Measurements from ENCODE around the gene FBXL19. TPM values are rescaled to one million over a fixed set of nuclear protein-coding genes. Genes with fewer than 3 reads are reported as not detected.

The FBXL19 gene
- total and polyA plus RNA-seq, 2 of the 13 experiments (the other 11 are each of a cell fraction or from before 2014, with no cell fraction given): 6.0 to 13.7 TPM

DNA sequence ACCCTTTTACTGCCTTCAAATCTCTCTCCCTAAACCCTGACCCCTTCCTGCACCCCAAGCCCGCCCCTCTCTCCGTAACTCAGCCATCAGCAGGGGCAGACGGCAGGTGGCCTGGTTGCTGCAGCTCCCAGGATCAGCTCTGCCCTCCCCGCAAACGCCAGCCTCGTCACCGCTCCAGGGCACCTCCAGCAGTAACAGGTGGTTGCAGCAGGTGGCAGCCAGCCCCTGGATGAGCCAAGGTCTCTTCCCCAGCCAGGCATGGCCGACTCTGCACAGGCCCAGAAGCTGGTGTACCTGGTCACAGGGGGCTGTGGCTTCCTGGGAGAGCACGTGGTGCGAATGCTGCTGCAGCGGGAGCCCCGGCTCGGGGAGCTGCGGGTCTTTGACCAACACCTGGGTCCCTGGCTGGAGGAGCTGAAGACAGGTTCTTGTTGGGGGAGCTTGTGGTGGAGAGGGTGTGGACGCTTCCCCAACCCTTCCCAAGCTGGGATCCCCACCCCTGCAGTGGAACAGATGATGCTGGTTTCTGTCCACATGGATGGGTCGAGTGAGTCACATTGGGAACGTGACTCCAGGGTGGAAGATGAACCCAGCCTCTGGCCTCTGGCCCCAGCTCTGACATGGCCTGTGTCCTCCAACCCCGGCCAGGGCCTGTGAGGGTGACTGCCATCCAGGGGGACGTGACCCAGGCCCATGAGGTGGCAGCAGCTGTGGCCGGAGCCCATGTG, 62.2 kb downstream of the FBXL19 start (continued):
- TF ChIP-seq KAT8 (CRISPR knock-in tag; IDR thresholded peaks at IDR 0.05) (peak; percentile 75), TP53 (CRISPR knock-in tag; conservative IDR thresholded peaks at IDR 0.05) (0 out of 2 replicates have a peak, but pooled peaks have one; percentile 74), FLYWCH1 (CRISPR knock-in tag; IDR thresholded peaks at IDR 0.05) (no peak), KLF16 (CRISPR knock-in tag; IDR thresholded peaks at IDR 0.05) (peak; percentile 35 to 51; a peak in 2 of 4 replicates), TBP (CRISPR knock-in tag; IDR thresholded peaks at IDR 0.05) (peak; percentile 31; the same call in 1 of the 2 replicates), NFYC (CRISPR knock-in tag; IDR thresholded peaks at IDR 0.05) (0 out of 2 replicates have a peak, but pooled peaks have one; percentile 7), TAF15 (IDR thresholded peaks at IDR 0.05; ENCODE audit: low read depth, low read length, poor library complexity, severe bottlenecking) (no peak), MATR3 (CRISPR knock-in tag; IDR thresholded peaks at IDR 0.05) (no peak), TARDBP (CRISPR knock-in tag; IDR thresholded peaks at IDR 0.05) (peak; percentile 91), SETDB1 (CRISPR knock-in tag; IDR thresholded peaks at IDR 0.05; ENCODE audit: borderline replicate concordance) (no peak), ZNF652 (CRISPR knock-in tag; IDR thresholded peaks at IDR 0.05; ENCODE audit: borderline replicate concordance, low read depth) (no peak), ZNF564 (CRISPR knock-in tag; IDR thresholded peaks at IDR 0.05) (no peak), ZBTB33 (CRISPR knock-in tag; IDR thresholded peaks at IDR 0.05) (peak; percentile 97), MTA1 (CRISPR knock-in tag; IDR thresholded peaks at IDR 0.05; ENCODE audit: borderline replicate concordance) (no peak; the same call in 1 of the 2 replicates), ZNF512B (CRISPR knock-in tag; IDR thresholded peaks at IDR 0.05; ENCODE audit: borderline replicate concordance) (no peak; the same call in 1 of the 2 replicates), FOXK1 (CRISPR knock-in tag; IDR thresholded peaks at IDR 0.05; ENCODE audit: borderline replicate concordance, low read depth) (no peak), ZNF543 (CRISPR knock-in tag; IDR thresholded peaks at IDR 0.05) (peak; percentile 77; the same call in 1 of the 2 replicates), NFE2L2 (IDR thresholded peaks at IDR 0.05; ENCODE audit: low read length) (no peak), NFE2 (CRISPR knock-in tag; IDR thresholded peaks at IDR 0.05) (no peak), SKIL (CRISPR knock-in tag; IDR thresholded peaks at IDR 0.05; ENCODE audit: borderline replicate concordance) (0 out of 2 replicates have a peak, but pooled peaks have one; percentile 58), TRIM24 (CRISPR knock-in tag; IDR thresholded peaks at IDR 0.05) (0 out of 2 replicates have a peak, but pooled peaks have one; percentile 7), FOXC1 (CRISPR knock-in tag; IDR thresholded peaks at IDR 0.05; ENCODE audit: borderline replicate concordance) (peak; percentile 74; the same call in 1 of the 2 replicates)

Data from HepG2 (cell line).